HepG2 (cell line): ENCODE data around the gene FAM3C. TPM values are rescaled to one million over a fixed set of nuclear protein-coding genes. Genes with fewer than 3 reads are reported as not detected.

Source experiments
- ATAC-seq: fragments of 200-7000 bp; cut with Tn5 transposase; 3 replicates; pipeline ENCODE4 v1.9.1; 2020; ENCODE audit warnings: mild to moderate bottlenecking, moderate library complexity
- BruUV-seq: library from RNA; stranded (reverse); fragments of 400-500 nt; replicated peaks from 2 replicates; lab custom pipeline; 2021; lab: Mats Ljungman, UMichigan
- CTCF ChIA-PET: fragments of 300-600 bp; formaldehyde crosslinking; extraction: SDS; loops from one replicate; lab custom pipeline; 2021; ENCODE audit warnings: low total read pairs, inconsistent platforms, low intra/inter-chr PET ratio; lab: Yijun Ruan, JAX
- POLR2A ChIA-PET: fragments of 350-600 bp; sonication (Branson Sonifier 250); formaldehyde crosslinking; loops from one replicate; lab custom pipeline; 2020; ENCODE audit warnings: antibody characterized with exemption, inconsistent platforms; lab: Yijun Ruan, JAX
- DNase-seq: peaks from one replicate; pipeline ENCODE4 v3.0.0-alpha.2; 2015; ENCODE audit warnings: low spot score
- FAIRE-seq: peaks from 3 replicates; lab custom pipeline; 2011; peaks lifted over from hg19 to GRCh38; lab: Jason Lieb, UNC
- H2AFZ ChIP-seq: one replicate; pipeline ENCODE4 v1.6.1; 2011; ENCODE audit warnings: low read length, inconsistent platforms
- H3K27ac ChIP-seq: fragments of 300-600 bp; 3 replicates; pipeline ENCODE4 v1.8.0; 2011; ENCODE audit warnings: mixed run types, mild to moderate bottlenecking, mixed read lengths, low read length, inconsistent platforms; ENCODE audit not compliant: insufficient read depth; ENCODE audit errors: extremely low read length
- H3K27me3 ChIP-seq, 2 experiments: fragments of 200-600 bp in 1 of 2; 2 replicates in 1 of 2; 3 replicates in 1 of 2; pipeline versions ENCODE4 v1.6.0 to v1.8.0; 2011; ENCODE audit warnings: low read length in 2 of 2, mild to moderate bottlenecking in 2 of 2, moderate library complexity in 2 of 2, inconsistent platforms in 1 of 2; ENCODE audit not compliant: insufficient read depth in 2 of 2, control insufficient read depth in 1 of 2
- H3K36me3 ChIP-seq, 2 experiments: fragments of 200-600 bp in 1 of 2; replicated peaks in 1 of 2; 2 replicates in 1 of 2; 3 replicates in 1 of 2; pipeline versions ENCODE4 v1.5.1 to v1.8.0; 2011; ENCODE audit warnings: low read length in 2 of 2, inconsistent platforms in 1 of 2; ENCODE audit not compliant: insufficient read depth in 2 of 2, control insufficient read depth in 1 of 2
- H3K4me1 ChIP-seq: 2 replicates; pipeline ENCODE4 v1.5.1; 2012; ENCODE audit warnings: low read length, inconsistent platforms; ENCODE audit not compliant: insufficient read depth
- H3K4me2 ChIP-seq: 2 replicates; pipeline ENCODE4 v1.6.0; 2011; ENCODE audit warnings: low read depth, low read length, inconsistent platforms
- H3K4me3 ChIP-seq, 3 experiments: fragments of 200-600 bp in 1 of 3; sonication (generic), shearing (Covaris generic) in 1 of 3; replicated peaks in 1 of 3; 2 replicates each; pipeline ENCODE4 v1.5.1; 2011 to 2016; ENCODE audit warnings: low read length in 3 of 3, inconsistent platforms in 2 of 3, low read depth in 2 of 3, mild to moderate bottlenecking in 2 of 3, control low read depth in 1 of 3, mixed read lengths in 1 of 3; ENCODE audit not compliant: insufficient read depth in 1 of 3
- H3K79me2 ChIP-seq: one replicate; pipeline ENCODE4 v1.6.1; 2011; ENCODE audit warnings: low read length, inconsistent platforms; ENCODE audit not compliant: insufficient read depth
- H3K9ac ChIP-seq: 2 replicates; pipeline ENCODE4 v1.6.0; 2011; ENCODE audit warnings: mild to moderate bottlenecking, low read depth, low read length, inconsistent platforms; ENCODE audit not compliant: insufficient read depth
- H3K9me3 ChIP-seq: 2 replicates; pipeline ENCODE4 v1.5.1; 2012; ENCODE audit warnings: mild to moderate bottlenecking, low read length
- H4K20me1 ChIP-seq: 2 replicates; pipeline ENCODE4 v1.6.0; 2011; ENCODE audit warnings: inconsistent platforms, mild to moderate bottlenecking, low read length, moderate library complexity; ENCODE audit not compliant: insufficient read depth
- DMAP1 ChIP-seq: IDR thresholded peaks from 2 replicates; pipeline ENCODE4 v1.6.1; 2016
- GPN1 ChIP-seq: sonication (generic); formaldehyde crosslinking; IDR thresholded peaks from 2 replicates; pipeline ENCODE4 v1.5.1; 2020; ENCODE audit warnings: missing genetic modification reagents, borderline replicate concordance
- HDAC6 ChIP-seq: fragments of 200-600 bp; sonication (generic); IDR thresholded peaks from 2 replicates; pipeline ENCODE4 v1.7.0; 2017; ENCODE audit warnings: mild to moderate bottlenecking, antibody characterized with exemption, low read length, low read depth
- KLF13 ChIP-seq: sonication (generic); formaldehyde crosslinking; IDR thresholded peaks from 2 replicates; pipeline ENCODE4 v1.4.0; 2020; ENCODE audit warnings: mild to moderate bottlenecking, missing genetic modification reagents
- MAFF ChIP-seq: IDR thresholded peaks from 2 replicates; pipeline ENCODE4 v1.6.1; 2011; ENCODE audit warnings: low read depth, low read length, improper control_type of control experiment
- NR2F1 ChIP-seq, 2 experiments: fragments of 450-650 bp in 1 of 2; formaldehyde crosslinking in 1 of 2; IDR thresholded peaks; 2 replicates each; pipeline versions ENCODE4 v1.5.0 to v1.6.1; 2016 to 2020; ENCODE audit warnings: mild to moderate bottlenecking in 1 of 2, missing compliant biosample characterization in 1 of 2, missing genetic modification reagents in 1 of 2, moderate library complexity in 1 of 2
- NR2F6 ChIP-seq, 2 experiments: IDR thresholded peaks; 2 replicates each; pipeline ENCODE4 v1.6.1; 2016; ENCODE audit warnings: antibody characterized with exemption in 1 of 2, mild to moderate bottlenecking in 1 of 2
- PPARG ChIP-seq: conservative IDR thresholded peaks from 2 replicates; pipeline ENCODE4 v1.6.1; 2016; ENCODE audit warnings: missing biosample characterization, missing genetic modification reagents
- SETDB1 ChIP-seq: sonication (generic); formaldehyde crosslinking; IDR thresholded peaks from 2 replicates; pipeline ENCODE4 v1.5.1; 2020; ENCODE audit warnings: missing genetic modification reagents, mild to moderate bottlenecking, borderline replicate concordance
- THAP11 ChIP-seq: IDR thresholded peaks from 2 replicates; pipeline ENCODE4 v1.6.1; 2016; ENCODE audit warnings: missing biosample characterization, missing genetic modification reagents
- WIZ ChIP-seq: sonication (generic); formaldehyde crosslinking; IDR thresholded peaks from 2 replicates; pipeline ENCODE4 v1.5.1; 2020; ENCODE audit warnings: mild to moderate bottlenecking, missing genetic modification reagents
- ZNF33A ChIP-seq: sonication (generic); formaldehyde crosslinking; IDR thresholded peaks from 2 replicates; pipeline ENCODE4 v1.5.1; 2020; ENCODE audit warnings: missing genetic modification reagents, mild to moderate bottlenecking, moderate library complexity, borderline replicate concordance
- ZNF33B ChIP-seq: sonication (generic); formaldehyde crosslinking; IDR thresholded peaks from 2 replicates; pipeline ENCODE4 v1.5.1; 2020; ENCODE audit warnings: mild to moderate bottlenecking, missing genetic modification reagents
- ZNF430 ChIP-seq: sonication (generic); formaldehyde crosslinking; IDR thresholded peaks from 2 replicates; pipeline ENCODE4 v1.9.0; 2021; ENCODE audit warnings: mild to moderate bottlenecking, missing genetic modification reagents
- ZNF562 ChIP-seq: sonication (generic); formaldehyde crosslinking; IDR thresholded peaks from 2 replicates; pipeline ENCODE4 v1.8.0; 2022; ENCODE audit warnings: missing genetic modification reagents, borderline replicate concordance
- WGBS: methylation state at CpG from one replicate; pipeline ENCODE4 v1.1.6; 2017; ENCODE audit warnings: low lambda C conversion rate; 5-methylcytosine and 5-hydroxymethylcytosine counted together
- in situ Hi-C: cut with HindIII; loops from 2 replicates; pipeline ENCODE4 v1.10.0; 2017; ENCODE audit warnings: low pct_unique_long_range_greater_than_20kb; ENCODE audit not compliant: extremely low pct_ligation_motif_present
- intact Hi-C: fragments of 100-400 bp; cut with micrococcal nuclease; formaldehyde crosslinking; loops from one replicate; pipeline ENCODE4 v1.10.0; 2022; ENCODE audit not compliant: unreplicated experiment
- polyA plus RNA-seq, 8 experiments: library from polyadenylated mRNA; depleted of rRNA in 3 of 8; stranded (reverse) in 7 of 8; unstranded in 1 of 8; fragments of >200 nt; fragmentation: Illumina TruSeq in 4 of 8; extraction: Trizol in 4 of 8; gene quantifications; 2 replicates each; pipeline versions ENCODE4 v1.2.1 to v1.2.3, GENCODE V29; 2011 to 2016; ENCODE audit warnings: low read depth in 4 of 8, missing spikeins in 1 of 8, mixed read lengths in 1 of 8; ENCODE audit not compliant: insufficient read depth in 1 of 8
- total RNA-seq, 5 experiments: library from RNA; depleted of rRNA; stranded (reverse); fragments of >200 nt; fragmentation: Illumina TruSeq; extraction: Trizol; gene quantifications; 2 replicates each; pipeline ENCODE4 v1.2.3, GENCODE V29; 2016; ENCODE audit warnings: low read depth in 1 of 5
- TF ChIP-seq, protein P1 (sequence below): conservative IDR thresholded peaks from 2 replicates; pipeline ENCODE4 v1.6.1; 2018; ENCODE audit warnings: missing genetic modification reagents
- TF ChIP-seq, protein P2 (sequence below): sonication (generic); formaldehyde crosslinking; IDR thresholded peaks from 2 replicates; pipeline ENCODE4 v1.4.0; 2020; ENCODE audit warnings: missing genetic modification reagents, low read depth, mild to moderate bottlenecking, borderline replicate concordance
- TF ChIP-seq, protein P3 (sequence below): sonication (generic); formaldehyde crosslinking; IDR thresholded peaks from 2 replicates; pipeline ENCODE4 v1.5.0; 2020; ENCODE audit warnings: mild to moderate bottlenecking, missing genetic modification reagents
- TF ChIP-seq, protein P4 (sequence below): sonication (generic); formaldehyde crosslinking; IDR thresholded peaks from 2 replicates; pipeline ENCODE4 v1.8.0; 2022; ENCODE audit warnings: missing genetic modification reagents, low read depth, mild to moderate bottlenecking, borderline replicate concordance

The FAM3C gene
- total and polyA plus RNA-seq, 2 of the 13 experiments (the other 11 are each of a cell fraction or from before 2014, with no cell fraction given) = 14.6 to 16.0 TPM

DNA sequence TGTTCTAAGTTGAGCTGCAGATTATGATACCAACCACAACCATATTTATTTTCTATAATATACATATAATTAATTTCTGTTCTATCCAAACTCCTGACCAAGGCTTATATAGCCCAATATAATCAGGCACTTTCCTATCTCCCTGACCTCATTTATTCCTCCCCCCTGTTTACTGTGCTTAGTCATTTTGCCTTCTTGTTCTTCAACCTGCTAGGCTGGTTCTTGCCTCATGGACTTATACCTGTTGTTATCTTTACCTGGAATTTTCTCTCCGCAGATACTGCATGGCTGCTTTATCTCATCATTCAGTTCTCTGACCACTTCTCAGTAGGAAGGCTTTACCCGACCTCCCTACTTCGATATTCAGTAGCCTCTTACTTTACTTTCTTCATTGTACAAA is 24.9 kb upstream of the FAM3C start (continued):
- no peak for TF ChIP-seq ZNF33B (CRISPR knock-in tag)
- no peak for TF ChIP-seq MAFF
- no peak for TF ChIP-seq WIZ (CRISPR knock-in tag)
- TF ChIP-seq NR2F6 (IDR thresholded peaks at IDR 0.05) = no peak
- TF ChIP-seq NR2F6 (CRISPR knock-in tag; IDR thresholded peaks at IDR 0.05) = no peak
- no peak for TF ChIP-seq GPN1 (CRISPR knock-in tag)
- no peak for TF ChIP-seq SETDB1 (CRISPR knock-in tag)

DNA sequence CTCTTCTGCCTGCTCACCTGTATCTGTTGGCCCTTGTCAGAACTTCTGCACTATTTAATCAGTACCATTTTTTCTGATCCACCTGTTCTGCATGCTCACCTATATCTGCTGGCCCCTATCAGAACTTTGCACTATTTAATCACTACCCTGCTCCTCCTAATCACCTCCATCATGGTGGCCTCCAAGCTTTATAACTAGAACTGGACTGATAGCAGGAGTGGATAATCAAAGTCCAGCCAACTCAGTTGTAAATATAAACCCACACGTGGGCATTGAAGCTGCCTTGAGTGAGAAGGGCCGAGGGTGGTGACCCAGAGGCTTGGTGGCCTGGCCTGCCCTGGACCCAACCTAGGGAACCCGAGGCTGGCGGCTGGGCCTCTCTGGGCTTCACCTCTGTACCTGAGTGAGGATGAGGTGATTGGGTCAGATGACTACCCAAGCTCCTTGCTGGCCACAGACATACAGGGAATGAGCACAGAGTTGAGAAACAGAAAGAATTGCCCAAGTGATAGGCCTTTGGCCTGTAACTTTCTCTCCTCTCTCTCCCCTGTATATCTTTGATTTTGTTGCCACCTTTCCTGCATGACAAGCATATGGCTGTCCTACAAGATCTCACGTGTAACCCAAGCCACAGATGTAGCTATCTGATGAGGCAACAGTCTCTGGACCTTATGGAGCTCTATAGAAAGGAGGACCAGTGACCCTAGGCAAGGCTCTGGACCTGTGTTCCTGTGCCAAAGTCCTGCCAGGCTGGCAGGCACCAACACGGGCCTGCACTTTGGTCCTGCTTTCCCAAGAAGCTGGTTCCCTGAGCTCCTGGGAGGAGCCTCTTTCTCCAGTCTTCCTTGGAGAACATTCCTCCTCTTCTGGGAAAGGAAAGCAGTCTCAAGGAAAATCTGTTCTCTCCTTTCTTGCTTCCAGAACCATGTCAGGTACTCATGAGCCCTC is 23.4 kb upstream of the FAM3C start:
- ATAC-seq = no peak
- WGBS = 6% methylated on average over 6 of the region's 6 CpGs
- TF ChIP-seq ZNF430 (CRISPR knock-in tag) = no peak
- no peak for TF ChIP-seq KLF13 (CRISPR knock-in tag)
- TF ChIP-seq, protein P1, sequence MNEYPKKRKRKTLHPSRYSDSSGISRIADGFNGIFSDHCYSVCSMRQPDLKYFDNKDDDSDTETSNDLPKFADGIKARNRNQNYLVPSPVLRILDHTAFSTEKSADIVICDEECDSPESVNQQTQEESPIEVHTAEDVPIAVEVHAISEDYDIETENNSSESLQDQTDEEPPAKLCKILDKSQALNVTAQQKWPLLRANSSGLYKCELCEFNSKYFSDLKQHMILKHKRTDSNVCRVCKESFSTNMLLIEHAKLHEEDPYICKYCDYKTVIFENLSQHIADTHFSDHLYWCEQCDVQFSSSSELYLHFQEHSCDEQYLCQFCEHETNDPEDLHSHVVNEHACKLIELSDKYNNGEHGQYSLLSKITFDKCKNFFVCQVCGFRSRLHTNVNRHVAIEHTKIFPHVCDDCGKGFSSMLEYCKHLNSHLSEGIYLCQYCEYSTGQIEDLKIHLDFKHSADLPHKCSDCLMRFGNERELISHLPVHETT (CRISPR knock-in tag) = no peak
- no peak for TF ChIP-seq NR2F1 (CRISPR knock-in tag; IDR thresholded peaks at IDR 0.05)
- TF ChIP-seq ZNF33A (CRISPR knock-in tag) = no peak
- no peak for TF ChIP-seq ZNF562
- no peak for TF ChIP-seq DMAP1 (CRISPR knock-in tag)
- TF ChIP-seq HDAC6 = no peak
- TF ChIP-seq, protein P2, sequence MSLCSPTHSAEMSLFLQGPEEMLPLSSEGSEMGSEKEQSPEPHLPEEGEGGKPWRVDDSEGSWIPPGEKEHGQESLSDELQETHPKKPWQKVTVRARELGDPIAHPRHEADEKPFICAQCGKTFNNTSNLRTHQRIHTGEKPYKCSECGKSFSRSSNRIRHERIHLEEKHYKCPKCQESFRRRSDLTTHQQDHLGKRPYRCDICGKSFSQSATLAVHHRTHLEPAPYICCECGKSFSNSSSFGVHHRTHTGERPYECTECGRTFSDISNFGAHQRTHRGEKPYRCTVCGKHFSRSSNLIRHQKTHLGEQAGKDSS = no peak
- TF ChIP-seq, protein P3, sequence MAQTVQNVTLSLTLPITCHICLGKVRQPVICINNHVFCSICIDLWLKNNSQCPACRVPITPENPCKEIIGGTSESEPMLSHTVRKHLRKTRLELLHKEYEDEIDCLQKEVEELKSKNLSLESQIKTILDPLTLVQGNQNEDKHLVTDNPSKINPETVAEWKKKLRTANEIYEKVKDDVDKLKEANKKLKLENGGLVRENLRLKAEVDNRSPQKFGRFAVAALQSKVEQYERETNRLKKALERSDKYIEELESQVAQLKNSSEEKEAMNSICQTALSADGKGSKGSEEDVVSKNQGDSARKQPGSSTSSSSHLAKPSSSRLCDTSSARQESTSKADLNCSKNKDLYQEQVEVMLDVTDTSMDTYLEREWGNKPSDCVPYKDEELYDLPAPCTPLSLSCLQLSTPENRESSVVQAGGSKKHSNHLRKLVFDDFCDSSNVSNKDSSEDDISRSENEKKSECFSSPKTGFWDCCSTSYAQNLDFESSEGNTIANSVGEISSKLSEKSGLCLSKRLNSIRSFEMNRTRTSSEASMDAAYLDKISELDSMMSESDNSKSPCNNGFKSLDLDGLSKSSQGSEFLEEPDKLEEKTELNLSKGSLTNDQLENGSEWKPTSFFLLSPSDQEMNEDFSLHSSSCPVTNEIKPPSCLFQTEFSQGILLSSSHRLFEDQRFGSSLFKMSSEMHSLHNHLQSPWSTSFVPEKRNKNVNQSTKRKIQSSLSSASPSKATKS (CRISPR knock-in tag) = no peak
- TF ChIP-seq THAP11 = no peak
- no peak for TF ChIP-seq PPARG (CRISPR knock-in tag)
- TF ChIP-seq, protein P4, sequence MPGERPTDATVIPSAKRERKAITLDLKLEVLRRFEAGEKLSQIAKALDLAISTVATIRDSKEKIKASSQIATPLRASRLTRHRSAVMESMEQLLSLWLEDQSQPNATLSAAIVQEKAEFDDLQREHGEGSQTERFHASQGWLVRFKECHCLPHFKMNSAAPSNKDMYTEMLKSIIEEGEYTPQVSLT (CRISPR knock-in tag) = no peak

More for the DNA sequence above, 23.4 kb upstream of the FAM3C start:
- Histone ChIP-seq H3K79me2 (no peaks in the 10 kb centered on the region), H3K4me1 (no peaks in the 10 kb centered on the region), H3K27ac (no peak overlapping the region), H3K9me3 (no peaks in the 10 kb centered on the region), H4K20me1 (no peaks in the 10 kb centered on the region), H3K4me3 (no peak overlapping the region), H3K36me3 (no peaks in the 10 kb centered on the region), H3K4me2 (no peak overlapping the region), H3K9ac (no peak overlapping the region), H3K27me3 (no peaks in the 10 kb centered on the region), H2AFZ (no peak overlapping the region)
- DNase-seq (no peak), FAIRE-seq (no peak)
- CTCF ChIA-PET = no interaction called here
- POLR2A ChIA-PET = no interaction called here
- no TSS peak for BruUV-seq
- intact Hi-C loops = no loop called here
- in situ Hi-C loops = no loop called here
